Activated naive CD4-positive, alpha-beta T cell treated with anti-CD3 and anti-CD28 coated beads, Interleukin-2, amount 10 ng/mL, durations not matched to agents 7 days and 5 days (primary cell): ENCODE data around the gene AHRR.
"Not testable (repeated sequence)": the region's sequence is repeated elsewhere in the genome, so short reads cannot be mapped to it uniquely, and the experiment has no call there.

ENCODE experiments used
- CTCF ChIA-PET: fragments of 350-600 bp; sonication (Branson Sonifier 250); formaldehyde crosslinking; loops from one replicate; lab custom pipeline; 2021; ENCODE audit warnings: antibody characterized with exemption; lab: Charles Lee
- DNase-seq: peaks from one replicate; pipeline ENCODE4 v3.0.0-alpha.2; 2020
- H3K27ac Mint-ChIP-seq: one replicate; pipeline ENCODE4 v1.8.0; 2021; ENCODE audit warnings: mild to moderate bottlenecking, moderate library complexity, mixed read lengths
- H3K27me3 Mint-ChIP-seq: one replicate; pipeline ENCODE4 v1.8.0; 2021; ENCODE audit warnings: mild to moderate bottlenecking, mixed read lengths
- H3K36me3 Mint-ChIP-seq: one replicate; pipeline ENCODE4 v1.8.0; 2021; ENCODE audit warnings: mixed read lengths
- H3K4me1 Mint-ChIP-seq: one replicate; pipeline ENCODE4 v1.8.0; 2021; ENCODE audit warnings: mixed read lengths
- H3K4me3 Mint-ChIP-seq: one replicate; pipeline ENCODE4 v1.8.0; 2021; ENCODE audit warnings: mild to moderate bottlenecking, moderate library complexity, mixed read lengths
- H3K9me3 Mint-ChIP-seq: one replicate; pipeline ENCODE4 v1.8.0; 2021; ENCODE audit warnings: mixed read lengths

AHRR gene

GRCh38 chr5:470961-471749, 149.6 kb downstream of the AHRR start:
- CTCF ChIA-PET = interaction anchor here (1.2 to 1.3 kb wide), 2 partner anchors 17 to 24 kb away, joined by 4 to 6 read pairs; no protein-coding TSS in a partner anchor
- no peaks in the 10 kb centered on the region for H3K9me3 Mint-ChIP-seq
- peak; percentile 27 for DNase-seq
- H3K4me3 Mint-ChIP-seq = peak overlapping the region; percentile 75
- peaks cover 15% of the 10 kb centered on the region for H3K36me3 Mint-ChIP-seq
- H3K27ac Mint-ChIP-seq = peak overlapping the region; percentile 79
- peaks cover 23% of the 10 kb centered on the region for H3K27me3 Mint-ChIP-seq
- H3K4me1 Mint-ChIP-seq = peaks cover 30% of the 10 kb centered on the region

- peak overlapping the region; percentile 46 for H3K27ac Mint-ChIP-seq
- H3K4me3 Mint-ChIP-seq = peak overlapping the region; percentile 75
- no peak for DNase-seq
These were observed 150.2 kb downstream of the AHRR start for GRCh38 chr5:471750-472058.

GRCh38 chr5:472076-472655, 150.7 kb downstream of the AHRR start:
- peak overlapping the region; percentile 75 for H3K4me3 Mint-ChIP-seq
- H3K36me3 Mint-ChIP-seq = peaks cover 9% of the 10 kb centered on the region
- peaks cover 33% of the 10 kb centered on the region for H3K27me3 Mint-ChIP-seq
- H3K9me3 Mint-ChIP-seq = no peaks in the 10 kb centered on the region
- H3K4me1 Mint-ChIP-seq = peaks cover 30% of the 10 kb centered on the region
- CTCF ChIA-PET = interaction anchor here (1.2 to 1.4 kb wide), 3 partner anchors 18 to 155 kb away, joined by 3 to 6 read pairs (median 4); no protein-coding TSS in a partner anchor
- peak; percentile 38 for DNase-seq
- peak overlapping the region; percentile 46 for H3K27ac Mint-ChIP-seq

More at GRCh38 chr5:471750-472058, 150.2 kb downstream of the AHRR start:
- no peaks in the 10 kb centered on the region for H3K9me3 Mint-ChIP-seq
- H3K4me1 Mint-ChIP-seq = peaks cover 30% of the 10 kb centered on the region
- H3K36me3 Mint-ChIP-seq = peaks cover 13% of the 10 kb centered on the region
- CTCF ChIA-PET = interaction anchor here (1.2 to 1.3 kb wide), 2 partner anchors 18 to 25 kb away, joined by 4 to 6 read pairs; no protein-coding TSS in a partner anchor
- H3K27me3 Mint-ChIP-seq = peaks cover 28% of the 10 kb centered on the region

GRCh38 chr5:472656-473550, 151.4 kb downstream of the AHRR start:
- H3K27me3 Mint-ChIP-seq = peaks cover 36% of the 10 kb centered on the region
- peak overlapping the region; percentile 84 for H3K27ac Mint-ChIP-seq
- H3K36me3 Mint-ChIP-seq = peaks cover 9% of the 10 kb centered on the region
- CTCF ChIA-PET = interaction anchor here (0.9 to 1.4 kb wide), 4 partner anchors 26 to 156 kb away, joined by 3 to 6 read pairs (median 5); no protein-coding TSS in a partner anchor
- peak overlapping the region; percentile 75 for H3K4me3 Mint-ChIP-seq
- peak; percentile 91 for DNase-seq
- peaks cover 30% of the 10 kb centered on the region for H3K4me1 Mint-ChIP-seq
- H3K9me3 Mint-ChIP-seq = no peaks in the 10 kb centered on the region

GRCh38 chr5:473551-474192, 152.2 kb downstream of the AHRR start:
- no peaks in the 10 kb centered on the region for H3K9me3 Mint-ChIP-seq
- DNase-seq = peak; percentile 52
- H3K27me3 Mint-ChIP-seq = peaks cover 36% of the 10 kb centered on the region
- peak overlapping the region; percentile 91 for H3K4me3 Mint-ChIP-seq
- CTCF ChIA-PET = interaction anchor here (0.9 to 1.4 kb wide), 3 partner anchors 27 to 157 kb away, joined by 3 to 6 read pairs (median 4); no protein-coding TSS in a partner anchor
- H3K36me3 Mint-ChIP-seq = peaks cover 9% of the 10 kb centered on the region
- H3K4me1 Mint-ChIP-seq = peaks cover 30% of the 10 kb centered on the region
- H3K27ac Mint-ChIP-seq = peak overlapping the region; percentile 74

- not testable (repeated sequence) for H3K36me3 Mint-ChIP-seq, H3K27ac Mint-ChIP-seq, H3K9me3 Mint-ChIP-seq
- H3K4me3 Mint-ChIP-seq = peak overlapping the region; percentile 71
- H3K4me1 Mint-ChIP-seq = peaks cover 30% of the 10 kb centered on the region
- DNase-seq = peak; percentile 21
- CTCF ChIA-PET = interaction anchor here (0.9 to 1.1 kb wide), 2 partner anchors 28 to 29 kb away, joined by 4 to 6 read pairs; no protein-coding TSS in a partner anchor
- peaks cover 36% of the 10 kb centered on the region for H3K27me3 Mint-ChIP-seq
These were observed 152.8 kb downstream of the AHRR start for GRCh38 chr5:474232-474839.

GRCh38 chr5:474840-475661, 153.5 kb downstream of the AHRR start:
- no peak overlapping the region for H3K27ac Mint-ChIP-seq
- peak; percentile 48 for DNase-seq
- peaks cover 36% of the 10 kb centered on the region for H3K27me3 Mint-ChIP-seq
- peaks cover 29% of the 10 kb centered on the region for H3K4me1 Mint-ChIP-seq
- no peaks in the 10 kb centered on the region for H3K9me3 Mint-ChIP-seq
- H3K36me3 Mint-ChIP-seq = peaks cover 8% of the 10 kb centered on the region
- CTCF ChIA-PET = interaction anchor here (0.9 kb wide), 1 partner anchor 29 kb away, joined by 3 read pairs; no protein-coding TSS in a partner anchor
- H3K4me3 Mint-ChIP-seq = peak overlapping the region; percentile 71

GRCh38 chr5:475704-476101, 154.2 kb downstream of the AHRR start:
- Mint-ChIP-seq H3K27ac (no peak overlapping the region), H3K36me3 (peaks cover 4% of the 10 kb centered on the region), H3K4me3 (peak overlapping the region; percentile 53), H3K27me3 (peaks cover 36% of the 10 kb centered on the region), H3K4me1 (peaks cover 23% of the 10 kb centered on the region), H3K9me3 (no peaks in the 10 kb centered on the region)
- CTCF ChIA-PET = interaction anchor here (0.9 kb wide), 1 partner anchor 29 kb away, joined by 3 read pairs; no protein-coding TSS in a partner anchor
- no peak for DNase-seq

- CTCF ChIA-PET = interaction anchor here (0.9 kb wide), 1 partner anchor 30 kb away, joined by 3 read pairs; no protein-coding TSS in a partner anchor
- no peak overlapping the region for H3K4me3 Mint-ChIP-seq
- H3K27ac Mint-ChIP-seq = no peak overlapping the region
- no peaks in the 10 kb centered on the region for H3K36me3 Mint-ChIP-seq
- H3K4me1 Mint-ChIP-seq = peaks cover 18% of the 10 kb centered on the region
- H3K27me3 Mint-ChIP-seq = peaks cover 36% of the 10 kb centered on the region
- no peaks in the 10 kb centered on the region for H3K9me3 Mint-ChIP-seq
- no peak for DNase-seq
These were observed 154.7 kb downstream of the AHRR start for GRCh38 chr5:476102-476813.

- Mint-ChIP-seq H3K4me3 (no peak overlapping the region), H3K27me3 (peaks cover 40% of the 10 kb centered on the region)
These were observed 155.3 kb downstream of the AHRR start for GRCh38 chr5:476814-477175.

GRCh38 chr5:477247-477646, 155.7 kb downstream of the AHRR start:
- H3K4me3 Mint-ChIP-seq = no peak overlapping the region
- no peak for DNase-seq
- H3K4me1 Mint-ChIP-seq = peaks cover 10% of the 10 kb centered on the region
- H3K27me3 Mint-ChIP-seq = peaks cover 40% of the 10 kb centered on the region
- H3K36me3 Mint-ChIP-seq = no peaks in the 10 kb centered on the region
- H3K9me3 Mint-ChIP-seq = no peaks in the 10 kb centered on the region
- H3K27ac Mint-ChIP-seq = no peak overlapping the region
- CTCF ChIA-PET = no interaction called here

More at GRCh38 chr5:476814-477175, 155.3 kb downstream of the AHRR start:
- Mint-ChIP-seq H3K4me1 (peaks cover 12% of the 10 kb centered on the region), H3K27ac (no peak overlapping the region), H3K36me3 (no peaks in the 10 kb centered on the region), H3K9me3 (no peaks in the 10 kb centered on the region)
- CTCF ChIA-PET = no interaction called here
- no peak for DNase-seq

GRCh38 chr5:477871-478270, 156.4 kb downstream of the AHRR start:
- H3K4me1 Mint-ChIP-seq = peaks cover 10% of the 10 kb centered on the region
- H3K4me3 Mint-ChIP-seq = no peak overlapping the region
- no peak for DNase-seq
- no peak overlapping the region for H3K27ac Mint-ChIP-seq
- H3K27me3 Mint-ChIP-seq = peaks cover 40% of the 10 kb centered on the region
- no peaks in the 10 kb centered on the region for H3K36me3 Mint-ChIP-seq
- no peaks in the 10 kb centered on the region for H3K9me3 Mint-ChIP-seq
- CTCF ChIA-PET = no interaction called here
